ENCODE measurements around the gene SHC4.

SHC4 gene

GRCh38 chr15:48802257-48802656, 161.5 kb downstream of the SHC4 start:
- Histone ChIP-seq H3K27me3 (ENCODE audit: insufficient read depth, poor library complexity, severe bottlenecking) (no peaks in the 10 kb centered on the region), H3K4me3 (replicated peaks; ENCODE audit: insufficient read depth, low read length) (no peak overlapping the region), H3K27ac (replicated peaks) (no peak overlapping the region)
- TF ChIP-seq GABPA (IDR thresholded peaks at IDR 0.05; ENCODE audit: low read depth) (no peak), CTCF (IDR thresholded peaks at IDR 0.05; ENCODE audit: insufficient read depth, low read length) (no peak), REST (IDR thresholded peaks at IDR 0.05; ENCODE audit: insufficient replicate concordance, low read depth) (no peak), POLR2AphosphoS5 (IDR thresholded peaks at IDR 0.05; ENCODE audit: low read depth) (no peak), SPI1 (IDR thresholded peaks at IDR 0.05; ENCODE audit: borderline replicate concordance, low read depth) (no peak)
- no peak for DNase-seq (ENCODE audit: low read depth in 1 of 2, low spot score in 1 of 2)

- TF ChIP-seq CTCF (IDR thresholded peaks at IDR 0.05; ENCODE audit: insufficient read depth, low read length) (peak; percentile 28), POLR2AphosphoS5 (IDR thresholded peaks at IDR 0.05; ENCODE audit: low read depth) (no peak)
- no peaks in the 10 kb centered on the region for H3K27me3 ChIP-seq (ENCODE audit: insufficient read depth, poor library complexity, severe bottlenecking)
- H3K4me3 ChIP-seq (replicated peaks; ENCODE audit: insufficient read depth, low read length), result no peak overlapping the region
- H3K27ac ChIP-seq (replicated peaks), result peak overlapping the region; percentile 40
- peak in 1 of 2 experiments; percentile 9 for DNase-seq (ENCODE audit: low read depth in 1 of 2, low spot score in 1 of 2)
Observed at GRCh38 chr15:48800811-48801455, 162.8 kb downstream of the SHC4 start.

GRCh38 chr15:48800245-48800644, 163.5 kb downstream of the SHC4 start:
- Histone ChIP-seq H3K27me3 (ENCODE audit: insufficient read depth, poor library complexity, severe bottlenecking) (no peaks in the 10 kb centered on the region), H3K27ac (replicated peaks) (peak overlapping the region; percentile 40), H3K4me3 (replicated peaks; ENCODE audit: insufficient read depth, low read length) (no peak overlapping the region)
- TF ChIP-seq CTCF (IDR thresholded peaks at IDR 0.05; ENCODE audit: insufficient read depth, low read length) (no peak), REST (IDR thresholded peaks at IDR 0.05; ENCODE audit: insufficient replicate concordance, low read depth) (no peak), POLR2AphosphoS5 (IDR thresholded peaks at IDR 0.05; ENCODE audit: low read depth) (no peak), GABPA (IDR thresholded peaks at IDR 0.05; ENCODE audit: low read depth) (no peak), SPI1 (IDR thresholded peaks at IDR 0.05; ENCODE audit: borderline replicate concordance, low read depth) (no peak)
- no peak for DNase-seq (ENCODE audit: low read depth in 1 of 2, low spot score in 1 of 2)

GRCh38 chr15:48798319-48798718, 165.4 kb downstream of the SHC4 start:
- TF ChIP-seq REST (IDR thresholded peaks at IDR 0.05; ENCODE audit: insufficient replicate concordance, low read depth) (no peak), GABPA (IDR thresholded peaks at IDR 0.05; ENCODE audit: low read depth) (no peak), POLR2AphosphoS5 (IDR thresholded peaks at IDR 0.05; ENCODE audit: low read depth) (no peak), CTCF (IDR thresholded peaks at IDR 0.05; ENCODE audit: insufficient read depth, low read length) (no peak), SPI1 (IDR thresholded peaks at IDR 0.05; ENCODE audit: borderline replicate concordance, low read depth) (no peak)
- Histone ChIP-seq H3K27me3 (ENCODE audit: insufficient read depth, poor library complexity, severe bottlenecking) (no peaks in the 10 kb centered on the region), H3K27ac (replicated peaks) (no peak overlapping the region), H3K4me3 (replicated peaks; ENCODE audit: insufficient read depth, low read length) (no peak overlapping the region)
- DNase-seq (ENCODE audit: low read depth in 1 of 2, low spot score in 1 of 2), result no peak
